ENCODE results near the gene DPP6. TPM values are rescaled to one million over a fixed set of nuclear protein-coding genes. Genes with fewer than 3 reads are reported as not detected.

DPP6 gene
- total and polyA plus RNA-seq, 9 of the 15 experiments (the other 6 are each of a cell fraction or from before 2014, with no cell fraction given): not detected

DNA sequence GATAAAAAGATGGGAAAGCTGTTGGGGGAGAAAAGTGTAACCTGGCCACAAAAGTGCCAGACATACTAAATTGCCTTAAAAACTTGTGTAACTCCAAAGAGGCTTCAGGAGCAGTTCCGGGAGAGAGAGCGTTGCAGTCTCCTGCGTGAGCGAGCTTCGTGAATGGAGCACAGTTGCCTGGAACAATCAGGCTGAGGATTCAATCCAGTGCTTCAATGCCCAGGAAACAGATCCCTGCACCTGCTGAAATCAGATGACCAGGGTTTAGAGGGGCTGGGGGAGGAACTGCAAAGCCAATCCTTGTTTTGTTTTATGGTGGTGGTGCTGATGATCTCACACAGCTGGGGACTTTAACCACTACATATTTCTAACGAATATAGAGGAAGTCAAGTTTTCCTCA, 398.3 kb downstream of the DPP6 start:
- Histone ChIP-seq H3K4me1 (replicated peaks in 1 of 2; ENCODE audit: control insufficient read depth in 2 of 2, insufficient read depth in 2 of 2, low read length in 2 of 2) (no peaks in the 10 kb centered on the region), H3K27me3 (ENCODE audit: control insufficient read depth in 2 of 2, insufficient read depth in 2 of 2, low read length in 2 of 2) (peaks cover 0 to 4% of the 10 kb centered on the region in 2 experiments; a peak in 1 of 5 replicates), H3K9me3 (replicated peaks; ENCODE audit: control insufficient read depth, insufficient read depth, low read depth, low read length) (no peaks in the 10 kb centered on the region), H3K79me2 (ENCODE audit: control insufficient read depth, insufficient read depth, low read length) (no peaks in the 10 kb centered on the region), H3K4me2 (ENCODE audit: insufficient read depth, low read length) (no peak overlapping the region), H3K27ac (ENCODE audit: extremely low read depth, low read depth, low read length) (no peak overlapping the region), H3K36me3 (ENCODE audit: control insufficient read depth, insufficient read depth, low read length) (no peaks in the 10 kb centered on the region), H4K20me1 (replicated peaks; ENCODE audit: control insufficient read depth, insufficient read depth, low read length) (no peaks in the 10 kb centered on the region), H3K9ac (ENCODE audit: insufficient read depth in 1 of 2, low read depth in 2 of 2, low read length in 2 of 2) (no peak overlapping the region), H3K4me3 (no peak overlapping the region), H3K9me1 (ENCODE audit: control insufficient read depth, insufficient read depth, low read length) (no peaks in the 10 kb centered on the region), H2AFZ (ENCODE audit: low read depth, low read length) (no peak overlapping the region)
- no peak for ATAC-seq
- intact Hi-C loops (cut with micrococcal nuclease): no loop called here
- TF ChIP-seq NR2C1 (IDR thresholded peaks at IDR 0.05): no peak
- TF ChIP-seq NR2C1 (tag; IDR thresholded peaks at IDR 0.05): no peak
- no peak for TF ChIP-seq ZNF408 (CRISPR knock-in tag; IDR thresholded peaks at IDR 0.05; ENCODE audit: low read depth)
- TF ChIP-seq HMG20B (CRISPR knock-in tag; IDR thresholded peaks at IDR 0.05): no peak
- TF ChIP-seq, protein P1, sequence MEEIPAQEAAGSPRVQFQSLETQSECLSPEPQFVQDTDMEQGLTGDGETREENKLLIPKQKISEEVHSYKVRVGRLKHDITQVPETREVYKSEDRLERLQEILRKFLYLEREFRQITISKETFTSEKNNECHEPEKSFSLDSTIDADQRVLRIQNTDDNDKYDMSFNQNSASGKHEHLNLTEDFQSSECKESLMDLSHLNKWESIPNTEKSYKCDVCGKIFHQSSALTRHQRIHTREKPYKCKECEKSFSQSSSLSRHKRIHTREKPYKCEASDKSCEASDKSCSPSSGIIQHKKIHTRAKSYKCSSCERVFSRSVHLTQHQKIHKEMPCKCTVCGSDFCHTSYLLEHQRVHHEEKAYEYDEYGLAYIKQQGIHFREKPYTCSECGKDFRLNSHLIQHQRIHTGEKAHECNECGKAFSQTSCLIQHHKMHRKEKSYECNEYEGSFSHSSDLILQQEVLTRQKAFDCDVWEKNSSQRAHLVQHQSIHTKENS (CRISPR knock-in tag; IDR thresholded peaks at IDR 0.05): no peak
- no peak for TF ChIP-seq ZNF282 (CRISPR knock-in tag; IDR thresholded peaks at IDR 0.05)
- TF ChIP-seq, protein P2, sequence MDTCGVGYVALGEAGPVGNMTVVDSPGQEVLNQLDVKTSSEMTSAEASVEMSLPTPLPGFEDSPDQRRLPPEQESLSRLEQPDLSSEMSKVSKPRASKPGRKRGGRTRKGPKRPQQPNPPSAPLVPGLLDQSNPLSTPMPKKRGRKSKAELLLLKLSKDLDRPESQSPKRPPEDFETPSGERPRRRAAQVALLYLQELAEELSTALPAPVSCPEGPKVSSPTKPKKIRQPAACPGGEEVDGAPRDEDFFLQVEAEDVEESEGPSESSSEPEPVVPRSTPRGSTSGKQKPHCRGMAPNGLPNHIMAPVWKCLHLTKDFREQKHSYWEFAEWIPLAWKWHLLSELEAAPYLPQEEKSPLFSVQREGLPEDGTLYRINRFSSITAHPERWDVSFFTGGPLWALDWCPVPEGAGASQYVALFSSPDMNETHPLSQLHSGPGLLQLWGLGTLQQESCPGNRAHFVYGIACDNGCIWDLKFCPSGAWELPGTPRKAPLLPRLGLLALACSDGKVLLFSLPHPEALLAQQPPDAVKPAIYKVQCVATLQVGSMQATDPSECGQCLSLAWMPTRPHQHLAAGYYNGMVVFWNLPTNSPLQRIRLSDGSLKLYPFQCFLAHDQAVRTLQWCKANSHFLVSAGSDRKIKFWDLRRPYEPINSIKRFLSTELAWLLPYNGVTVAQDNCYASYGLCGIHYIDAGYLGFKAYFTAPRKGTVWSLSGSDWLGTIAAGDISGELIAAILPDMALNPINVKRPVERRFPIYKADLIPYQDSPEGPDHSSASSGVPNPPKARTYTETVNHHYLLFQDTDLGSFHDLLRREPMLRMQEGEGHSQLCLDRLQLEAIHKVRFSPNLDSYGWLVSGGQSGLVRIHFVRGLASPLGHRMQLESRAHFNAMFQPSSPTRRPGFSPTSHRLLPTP (IDR thresholded peaks at IDR 0.05; ENCODE audit: borderline replicate concordance, extremely low read depth, insufficient read length): no peak
- TF ChIP-seq RFX5 (IDR thresholded peaks at IDR 0.05; ENCODE audit: low read depth, low read length): no peak
- no peak for TF ChIP-seq SMARCE1 (IDR thresholded peaks at IDR 0.05)
- no peak for TF ChIP-seq SMAD4 (CRISPR knock-in tag; conservative IDR thresholded peaks at IDR 0.05)
- TF ChIP-seq, protein P3, sequence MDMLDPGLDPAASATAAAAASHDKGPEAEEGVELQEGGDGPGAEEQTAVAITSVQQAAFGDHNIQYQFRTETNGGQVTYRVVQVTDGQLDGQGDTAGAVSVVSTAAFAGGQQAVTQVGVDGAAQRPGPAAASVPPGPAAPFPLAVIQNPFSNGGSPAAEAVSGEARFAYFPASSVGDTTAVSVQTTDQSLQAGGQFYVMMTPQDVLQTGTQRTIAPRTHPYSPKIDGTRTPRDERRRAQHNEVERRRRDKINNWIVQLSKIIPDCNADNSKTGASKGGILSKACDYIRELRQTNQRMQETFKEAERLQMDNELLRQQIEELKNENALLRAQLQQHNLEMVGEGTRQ (CRISPR knock-in tag; IDR thresholded peaks at IDR 0.05): no peak
- TF ChIP-seq, protein P4, sequence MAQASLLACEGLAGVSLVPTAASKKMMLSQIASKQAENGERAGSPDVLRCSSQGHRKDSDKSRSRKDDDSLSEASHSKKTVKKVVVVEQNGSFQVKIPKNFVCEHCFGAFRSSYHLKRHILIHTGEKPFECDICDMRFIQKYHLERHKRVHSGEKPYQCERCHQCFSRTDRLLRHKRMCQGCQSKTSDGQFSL (CRISPR knock-in tag; IDR thresholded peaks at IDR 0.05): no peak
- TF ChIP-seq, protein P4 (tag; IDR thresholded peaks at IDR 0.05): no peak
- ChIA-PET CTCF (ENCODE audit: low intra/inter-chr PET ratio) (no interaction called here), POLR2A (interaction anchor here (0.6 kb wide), 1 partner anchor 13 kb away, joined by 3 read pairs; no protein-coding TSS in a partner anchor)
- no peak for FAIRE-seq
- WGBS (ENCODE audit: insufficient coverage, low coverage, missing lambda C conversion rate): under 1% methylated on average over 6 of the region's 6 CpGs
- DNase-seq (ENCODE audit: extremely low read depth in 1 of 4, low spot score in 3 of 4): no peak
- in situ Hi-C loops (cut with MboI): no loop called here
- BruUV-seq (replicated peaks): no TSS peak
